ENCODE measurements around the gene DDX25.
"Not testable (repeated sequence)": the region's sequence is repeated elsewhere in the genome, so short reads cannot be mapped to it uniquely, and the experiment has no call there.

The DDX25 gene

DNA sequence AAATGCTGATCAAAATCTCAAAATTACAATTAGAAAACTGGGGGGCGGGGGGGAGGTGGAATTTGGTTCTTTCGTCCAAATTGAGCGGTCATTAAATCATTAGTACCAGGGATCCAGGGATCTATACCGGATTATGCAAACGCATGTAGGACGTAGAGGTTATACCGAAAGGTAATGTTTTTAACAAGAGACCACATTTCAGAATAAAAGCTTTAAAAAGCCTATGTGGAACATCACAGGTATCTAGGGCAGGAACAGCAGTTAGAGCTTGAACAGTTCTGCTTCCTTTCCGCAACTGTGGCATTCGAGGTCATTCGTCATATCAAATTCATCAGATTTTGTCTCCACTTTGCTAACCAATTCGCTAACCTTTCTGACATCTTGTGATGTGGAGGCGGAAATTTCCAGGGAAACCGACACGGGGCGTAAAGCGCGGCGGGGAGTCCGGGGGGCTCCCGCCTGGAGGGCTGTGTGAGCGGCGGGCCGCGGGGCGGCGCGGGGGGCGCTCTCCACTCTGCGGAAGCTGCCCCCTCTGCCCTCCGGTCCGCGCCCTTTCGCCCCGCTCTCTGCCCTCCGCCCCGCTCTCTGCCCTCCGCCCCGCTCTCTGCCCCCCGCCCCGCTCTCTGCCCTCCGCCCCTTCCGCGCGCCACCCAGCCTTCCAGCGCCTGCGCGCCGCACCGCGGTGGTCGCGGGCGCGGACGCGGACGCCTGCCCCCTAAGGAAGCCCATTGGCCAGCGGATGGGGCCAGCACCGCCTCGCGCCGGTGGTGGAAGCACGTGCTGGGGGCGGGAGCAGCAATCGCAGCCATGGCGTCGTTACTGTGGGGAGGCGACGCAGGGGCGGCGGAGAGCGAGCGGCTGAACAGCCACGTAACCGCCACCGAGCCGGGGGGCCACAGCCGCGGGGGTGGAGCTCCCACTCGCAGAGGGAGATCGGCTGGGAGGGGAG is at the start of gene DDX25:
Gene DDX25 (plus strand): TSS at position 798 of the 949 bp plus-strand sequence. CDS start 10 bp downstream, at position 808.
- DNase-seq, result peak; percentile 41

DNA sequence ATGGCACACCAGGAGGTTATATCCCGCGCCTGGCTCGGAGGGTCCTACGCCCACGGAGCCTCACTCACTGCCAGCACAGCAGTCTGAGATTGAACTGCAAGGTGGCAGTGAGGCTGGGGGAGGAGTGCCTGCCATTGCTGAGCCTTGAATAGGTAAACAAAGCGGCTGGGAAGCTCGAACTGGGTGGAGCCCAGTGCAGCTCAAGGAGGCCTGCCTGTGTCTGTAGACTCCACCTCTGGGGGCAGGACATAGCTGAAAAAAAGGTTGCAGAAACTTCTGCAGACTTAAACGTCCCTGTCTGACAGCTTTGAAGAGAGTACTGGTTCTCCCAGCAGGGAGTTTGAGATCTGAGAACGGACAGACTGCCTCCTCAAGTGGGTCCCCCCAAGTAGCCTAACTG is 46.6 kb upstream of the DDX25 start:
- DNase-seq, result not testable (repeated sequence)

GRCh38 chr11:125862786-125863185 is 41.5 kb upstream of the DDX25 start:
- DNase-seq, result not testable (repeated sequence)

DNA sequence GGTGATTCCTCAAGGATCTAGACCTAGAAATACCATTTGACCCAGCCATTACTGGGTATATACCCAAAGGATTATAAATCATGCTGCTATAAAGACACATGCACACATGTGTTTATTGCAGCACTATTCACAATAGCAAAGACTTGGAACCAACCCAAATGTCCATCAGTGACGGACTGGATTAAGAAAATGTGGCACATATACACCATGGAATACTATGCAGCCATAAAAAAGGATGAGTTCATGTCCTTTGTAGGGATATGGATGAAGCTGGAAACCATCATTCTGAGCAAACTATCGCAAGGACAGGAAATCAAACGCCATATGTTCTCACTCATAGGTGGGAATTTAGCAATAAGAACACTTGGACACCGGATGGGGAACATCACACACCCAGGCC is 39.0 kb upstream of the DDX25 start:
- DNase-seq, result not testable (repeated sequence)

GRCh38 chr11:125869521-125869920 is 34.8 kb upstream of the DDX25 start:
- DNase-seq, result no peak

GRCh38 chr11:125871391-125872137 is 32.7 kb upstream of the DDX25 start:
- DNase-seq, result no peak

- no peak for DNase-seq
Observed at GRCh38 chr11:125872138-125872491, 32.2 kb upstream of the DDX25 start.

GRCh38 chr11:125873881-125874555 is 30.3 kb upstream of the DDX25 start:
- no peak for DNase-seq

- DNase-seq, result no peak
Observed at GRCh38 chr11:125874556-125875124, 29.7 kb upstream of the DDX25 start.

DNA sequence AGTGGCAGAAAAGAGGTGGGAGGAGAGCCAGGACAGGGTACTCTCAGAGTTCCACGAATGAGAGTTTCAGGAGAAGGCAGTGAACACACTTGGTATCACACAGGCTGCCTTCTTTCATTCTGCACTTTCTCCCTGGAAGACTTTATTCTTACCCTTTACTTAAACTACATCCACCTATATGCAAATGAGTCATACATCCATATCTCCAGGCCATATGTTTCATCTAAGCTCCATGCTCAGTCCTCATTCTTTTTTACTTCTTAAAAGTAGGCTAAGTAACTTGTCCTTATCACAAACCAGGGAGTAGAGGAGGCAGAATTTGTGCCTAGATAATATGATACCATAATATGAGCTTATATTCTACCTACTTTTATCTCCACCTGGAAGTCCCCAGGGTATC is 23.0 kb upstream of the DDX25 start:
- no peak for DNase-seq

DNA sequence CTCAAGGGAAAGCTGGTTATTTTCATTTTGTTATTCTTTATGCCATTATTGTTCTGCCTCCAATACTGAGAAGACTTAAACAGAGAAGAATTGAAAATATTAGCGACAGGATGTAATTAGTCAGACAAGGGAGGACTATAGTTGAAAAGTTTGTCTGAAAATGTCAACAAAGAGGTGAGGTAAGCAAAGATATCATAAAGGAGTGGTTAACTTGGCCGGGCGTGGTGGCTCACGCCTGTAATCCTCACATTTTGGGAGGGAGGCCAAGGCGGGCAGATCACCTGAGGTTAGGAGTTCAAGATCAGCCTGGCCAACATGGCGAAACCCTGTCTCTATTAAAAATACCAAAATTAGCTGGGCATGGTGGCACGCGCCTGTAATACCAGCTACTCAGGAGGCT is 20.9 kb upstream of the DDX25 start:
- DNase-seq, result no peak

- no peak for DNase-seq
Observed at GRCh38 chr11:125886997-125887372, 17.3 kb upstream of the DDX25 start.

GRCh38 chr11:125887373-125888324 is 16.7 kb upstream of the DDX25 start, which contains the start of gene HYLS1:
Gene HYLS1 (plus strand): TSS chr11:125887668. CDS start chr11:125899369, 11,701 bp downstream.
- DNase-seq, result peak; percentile 99

GRCh38 chr11:125890447-125891100 is 13.7 kb upstream of the DDX25 start:
- DNase-seq, result no peak

GRCh38 chr11:125892071-125892470 is 12.2 kb upstream of the DDX25 start:
- DNase-seq, result no peak

DNA sequence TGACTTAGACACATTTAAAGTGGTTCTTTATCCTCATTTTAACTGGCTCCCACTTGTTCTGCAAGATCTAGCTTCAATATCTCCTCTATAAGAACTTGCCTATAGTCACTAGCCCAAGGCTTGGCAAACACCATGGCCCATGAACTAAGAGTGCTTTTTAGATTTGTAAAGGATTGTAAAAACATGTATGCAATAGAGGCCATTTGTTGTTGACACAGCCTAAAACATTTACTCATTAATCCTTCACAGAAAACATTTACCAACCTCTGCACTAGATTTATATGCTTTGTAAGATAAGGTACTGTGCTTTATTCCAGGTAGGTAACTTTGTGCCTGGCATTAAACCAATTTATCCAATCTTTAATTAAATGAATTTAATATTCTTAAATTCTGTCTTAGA is 11.3 kb upstream of the DDX25 start:
- DNase-seq, result no peak

DNA sequence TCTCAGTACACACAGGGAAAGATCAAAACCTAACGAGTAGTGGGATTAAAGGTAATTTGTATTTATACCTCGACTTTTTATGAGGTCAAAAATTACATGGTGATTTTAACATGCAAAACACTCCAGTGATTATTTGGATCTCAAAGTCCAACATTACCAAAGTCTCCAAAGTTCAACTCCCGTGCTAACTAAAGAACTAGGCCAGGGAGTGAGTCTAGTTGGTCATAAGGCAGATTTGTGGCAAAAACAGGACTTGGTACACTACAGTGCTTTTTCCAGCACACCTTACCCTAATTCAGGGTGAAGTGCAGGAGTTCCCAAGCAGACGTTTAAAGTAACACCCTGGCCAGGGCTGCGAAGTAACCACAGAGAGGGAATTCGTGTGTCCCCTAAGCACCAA is 2.4 kb upstream of the DDX25 start:
- DNase-seq, result no peak

DNA sequence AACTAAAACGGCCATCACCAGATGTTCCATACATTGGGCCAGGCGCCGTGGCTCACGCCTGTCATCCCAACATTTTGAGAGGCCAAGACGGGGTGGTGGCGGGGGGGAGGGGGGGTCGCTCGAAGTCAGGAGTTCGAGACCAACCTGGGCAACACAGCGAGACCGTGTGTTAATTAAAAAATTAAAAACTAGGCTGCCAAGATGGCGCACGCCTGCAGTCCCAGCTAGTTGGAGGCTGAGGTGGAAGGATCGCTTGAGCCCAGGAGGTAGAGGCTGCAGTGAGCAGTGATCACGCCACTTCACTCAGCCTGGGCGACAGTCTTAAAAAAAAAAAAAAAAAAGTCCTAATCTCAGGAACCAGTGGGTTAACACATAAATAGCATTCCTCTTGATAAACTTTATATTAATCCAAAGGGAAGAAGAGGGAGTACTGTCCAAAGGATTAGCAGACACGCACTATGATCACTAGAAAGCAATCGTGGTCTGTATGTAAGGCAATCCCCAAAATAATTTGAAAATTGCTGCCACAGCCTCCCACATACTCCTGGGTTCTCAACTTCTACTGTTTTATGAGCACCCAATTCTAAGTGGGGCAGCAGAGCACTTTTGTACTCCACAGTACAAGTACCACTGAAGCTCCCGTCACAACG is 1.9 kb upstream of the DDX25 start:
- no peak for DNase-seq

DNA sequence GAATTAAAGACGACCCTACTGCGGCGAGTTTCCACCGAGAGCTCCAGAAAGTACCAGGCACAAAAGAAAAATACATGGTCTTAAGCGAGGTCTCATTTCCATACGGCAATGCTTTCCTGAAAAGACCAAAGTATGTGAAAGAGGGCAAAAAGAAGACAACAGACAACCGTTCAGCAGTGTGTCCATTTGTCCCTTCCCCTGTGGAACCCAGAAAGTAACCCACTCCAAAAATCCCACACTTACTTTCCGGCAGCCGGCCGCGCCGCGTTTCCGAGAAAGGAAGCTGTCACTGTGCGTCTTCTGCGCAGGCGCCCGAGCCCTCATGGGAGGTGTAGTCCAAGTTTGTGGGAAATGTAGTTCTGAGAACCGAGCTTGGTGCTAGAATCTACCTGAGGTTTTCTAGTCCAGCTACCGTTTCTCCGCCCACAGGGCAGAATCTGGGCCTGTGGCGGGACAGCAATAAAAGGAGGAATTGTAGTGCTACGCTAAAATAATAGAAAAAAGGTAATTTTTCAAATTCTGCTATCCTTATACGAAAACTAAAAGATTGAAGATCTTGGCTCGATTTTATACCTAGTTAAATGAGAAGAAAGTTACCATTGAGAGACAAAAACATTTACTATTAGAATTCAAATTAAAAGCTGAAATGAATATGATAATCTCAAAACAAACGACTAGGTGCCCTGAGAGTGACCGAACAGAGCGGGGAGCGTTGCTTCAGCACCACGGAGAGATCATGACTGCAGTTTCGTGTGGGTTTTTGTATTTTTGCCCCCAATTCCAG is 1.2 kb upstream of the DDX25 start, which contains the start of gene PUS3:
Gene PUS3 (minus strand): TSS at position 280 of the 784 bp plus-strand sequence. CDS start 6,922 bp downstream, outside the sequence.
- peak; percentile 85 for DNase-seq

GRCh38 chr11:125904678-125905077 is 370 bp downstream of the DDX25 start:
- DNase-seq, result no peak

Measured in activated CD4-positive, CD25-positive, alpha-beta regulatory T cell treated with anti-CD3 and anti-CD28 coated beads, Interleukin-2, amount 50 U/mL, for 72 hours (primary cell).